ENCODE measurements around the gene TRPC3.

The TRPC3 gene

GRCh38 chr4:121951521-121952110 is at the start of gene TRPC3:
TRPC3 (minus strand) TSS chr4:121952060; CDS start chr4:121951680, 380 bp downstream.
- no peak for DNase-seq (ENCODE audit: low read depth)
- no peak for TF ChIP-seq CTCF (conservative IDR thresholded peaks at IDR 0.05; ENCODE audit: low read depth, low read length)

GRCh38 chr4:122000849-122001248 is 49.0 kb upstream of the TRPC3 start:
- no peak for TF ChIP-seq CTCF (conservative IDR thresholded peaks at IDR 0.05; ENCODE audit: low read depth, low read length)
- no peak for DNase-seq (ENCODE audit: low read depth)
- H3K4me3 ChIP-seq (ENCODE audit: low read length): no peak overlapping the region

More at GRCh38 chr4:121951521-121952110, at the start of gene TRPC3:
- H3K4me3 ChIP-seq (ENCODE audit: low read length): peak within 1 kb of the TSS; percentile 64

GRCh38 chr4:121998024-121998423 is 46.2 kb upstream of the TRPC3 start:
- TF ChIP-seq CTCF (conservative IDR thresholded peaks at IDR 0.05; ENCODE audit: low read depth, low read length): peak; percentile 19
- no peak for DNase-seq (ENCODE audit: low read depth)
- H3K4me3 ChIP-seq (ENCODE audit: low read length): no peak overlapping the region

GRCh38 chr4:121995790-121996537 is 44.1 kb upstream of the TRPC3 start:
- H3K4me3 ChIP-seq (ENCODE audit: low read length): no peak overlapping the region
- no peak for TF ChIP-seq CTCF (conservative IDR thresholded peaks at IDR 0.05; ENCODE audit: low read depth, low read length)
- no peak for DNase-seq (ENCODE audit: low read depth)

- no peak for TF ChIP-seq CTCF (conservative IDR thresholded peaks at IDR 0.05; ENCODE audit: low read depth, low read length)
- DNase-seq (ENCODE audit: low read depth): no peak
- H3K4me3 ChIP-seq (ENCODE audit: low read length): no peak overlapping the region
These were observed 40.1 kb upstream of the TRPC3 start for GRCh38 chr4:121991968-121992367.

GRCh38 chr4:121990489-121990888 is 38.6 kb upstream of the TRPC3 start:
- TF ChIP-seq CTCF (conservative IDR thresholded peaks at IDR 0.05; ENCODE audit: low read depth, low read length): no peak
- H3K4me3 ChIP-seq (ENCODE audit: low read length): no peak overlapping the region
- no peak for DNase-seq (ENCODE audit: low read depth)

GRCh38 chr4:121989715-121990114 is 37.9 kb upstream of the TRPC3 start:
- H3K4me3 ChIP-seq (ENCODE audit: low read length): no peak overlapping the region
- no peak for TF ChIP-seq CTCF (conservative IDR thresholded peaks at IDR 0.05; ENCODE audit: low read depth, low read length)
- peak; percentile 19 for DNase-seq (ENCODE audit: low read depth)

Measured in retinal pigment epithelial cell (primary cell).